22Rv1 (cell line): ENCODE measurements around the gene CALML5.

Experiments
- CTCF ChIP-seq: fragments of 450-650 bp; IDR thresholded peaks from 2 replicates; pipeline ENCODE4 v1.5.1; 2017; ENCODE audit warnings: mild to moderate bottlenecking
- ZFX ChIP-seq: fragments of 450-650 bp; IDR thresholded peaks from 2 replicates; pipeline ENCODE4 v1.6.1; 2017; ENCODE audit warnings: antibody characterized with exemption, borderline replicate concordance

GRCh38 chr10:5457741-5458140 is 41.6 kb downstream of the CALML5 start:
- TF ChIP-seq CTCF (no peak), ZFX (no peak)
